Breast epithelium (tissue), 3 donors: ENCODE measurements around the gene SURF6.
"Not testable (repeated sequence)": the region's sequence is repeated elsewhere in the genome, so short reads cannot be mapped to it uniquely, and the experiment has no call there.

Experiments used
- CTCF ChIP-seq, 3 donors: fragments of 450-650 bp; IDR thresholded peaks; one replicate each; pipeline ENCODE4 v1.5.1; 2016 to 2017; ENCODE audit warnings: antibody characterized with exemption in 3 of 3, mild to moderate bottlenecking in 3 of 3, moderate library complexity in 3 of 3
- POLR2A ChIP-seq: fragments of 450-650 bp; IDR thresholded peaks from one replicate; pipeline ENCODE4 v1.6.1; 2016; ENCODE audit warnings: antibody characterized with exemption, mild to moderate bottlenecking, moderate library complexity
- POLR2AphosphoS5 ChIP-seq, 3 donors: sonication (generic); formaldehyde crosslinking; IDR thresholded peaks; one replicate each; pipeline ENCODE4 v1.6.1; 2017; ENCODE audit warnings: antibody characterized with exemption in 3 of 3

DNA sequence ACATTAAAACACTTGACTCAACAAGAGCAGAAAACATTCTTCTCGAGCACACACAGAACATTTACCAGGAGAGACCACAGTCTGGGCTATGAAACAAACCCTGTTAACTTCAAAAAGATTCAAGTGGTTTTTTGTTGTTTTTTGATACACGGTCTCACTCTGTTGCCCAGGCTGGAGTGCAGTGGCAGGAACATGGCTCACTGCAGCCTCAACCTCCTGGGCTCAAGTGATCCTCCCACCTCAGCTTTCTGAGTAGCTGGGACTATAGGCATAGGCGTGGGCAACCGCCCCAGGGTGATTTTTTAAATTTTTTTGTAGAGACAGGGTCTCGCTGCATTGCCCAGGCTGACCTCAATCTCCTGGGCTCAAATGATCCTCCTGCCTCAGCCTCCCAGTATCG, 9.0 kb downstream of the SURF6 start:
- not testable (repeated sequence) for TF ChIP-seq CTCF (IDR thresholded peaks at IDR 0.05); POLR2A; POLR2AphosphoS5 (IDR thresholded peaks at IDR 0.05)
